SJSA1 (cell line): ENCODE measurements around the gene TACR2. TPM values are rescaled to one million over a fixed set of nuclear protein-coding genes. Genes with fewer than 3 reads are reported as not detected.

Source experiments
- DNase-seq, 2 experiments: peaks; one replicate each; pipeline ENCODE4 v3.0.0-alpha.2; 2015 to 2020; ENCODE audit warnings: low spot score in 2 of 2, low read depth in 1 of 2
- H3K27ac ChIP-seq: fragments of 250-450 bp; sonication (Bioruptor Pico); 2 replicates; pipeline ENCODE4 v1.5.1; 2020; ENCODE audit warnings: mild to moderate bottlenecking, moderate library complexity
- H3K27me3 ChIP-seq: fragments of 250-450 bp; sonication (Bioruptor Pico); replicated peaks from 2 replicates; pipeline ENCODE4 v1.5.1; 2020; ENCODE audit warnings: mild to moderate bottlenecking, moderate library complexity
- H3K36me3 ChIP-seq: fragments of 250-450 bp; sonication (Bioruptor Pico); 2 replicates; pipeline ENCODE4 v1.5.1; 2020; ENCODE audit warnings: mild to moderate bottlenecking
- H3K4me1 ChIP-seq: fragments of 250-450 bp; sonication (Bioruptor Pico); replicated peaks from 2 replicates; pipeline ENCODE4 v1.6.1; 2021; ENCODE audit warnings: mild to moderate bottlenecking
- H3K4me3 ChIP-seq: fragments of 250-450 bp; sonication (Bioruptor Pico); 2 replicates; pipeline ENCODE4 v1.5.1; 2020; ENCODE audit warnings: mild to moderate bottlenecking
- H3K9me3 ChIP-seq: fragments of 250-450 bp; sonication (Bioruptor Pico); replicated peaks from 2 replicates; pipeline ENCODE4 v1.5.1; 2020; ENCODE audit warnings: mild to moderate bottlenecking
- total RNA-seq: library from RNA; depleted of rRNA; stranded (reverse); fragments of >200 nt; shearing (Covaris generic); gene quantifications from 2 replicates; pipeline ENCODE4 v1.2.3, GENCODE V29; 2014

TACR2 gene
- total RNA-seq, 1 experiment from 2014 or later = not detected

DNA sequence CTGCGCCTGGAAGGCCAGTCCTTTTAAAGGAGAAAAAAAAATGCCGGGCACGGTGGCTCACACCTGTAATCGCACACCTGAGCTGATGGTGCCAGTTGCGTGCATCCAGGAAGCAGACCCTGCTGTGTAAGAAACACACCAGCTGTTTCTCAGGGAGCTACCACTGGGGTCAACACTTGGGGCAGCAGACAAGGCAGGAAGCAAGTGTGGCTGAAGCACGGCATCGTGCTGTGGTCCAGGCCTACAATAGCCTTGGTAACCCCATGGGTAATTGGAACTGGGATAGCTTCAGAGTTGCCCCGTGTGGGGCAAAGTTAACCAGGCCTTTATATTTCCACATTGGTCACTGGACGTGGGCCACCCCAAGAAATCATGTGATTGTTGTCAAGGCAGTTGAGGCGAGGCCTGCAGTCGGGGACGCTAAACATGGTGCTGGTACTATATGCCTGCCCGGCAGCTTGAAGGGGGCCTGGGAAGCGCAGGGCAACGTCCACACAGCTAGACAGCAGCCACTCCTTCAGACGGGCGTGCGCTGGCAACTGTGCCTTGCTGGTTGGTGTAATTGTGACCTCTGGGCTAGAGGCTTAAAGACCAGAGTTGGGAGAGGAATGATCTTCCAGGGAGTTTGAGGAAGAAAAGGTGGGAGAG is 2.5 kb upstream of the TACR2 start:
- no peaks in the 10 kb centered on the region for H3K4me1 ChIP-seq
- H3K27me3 ChIP-seq = 0 out of 2 replicates have a peak, but pooled peaks cover 5% of the 10 kb centered on the region
- H3K36me3 ChIP-seq = no peaks in the 10 kb centered on the region
- no peak for DNase-seq
- no peak overlapping the region for H3K27ac ChIP-seq
- H3K4me3 ChIP-seq = no peak overlapping the region
- no peaks in the 10 kb centered on the region for H3K9me3 ChIP-seq

DNA sequence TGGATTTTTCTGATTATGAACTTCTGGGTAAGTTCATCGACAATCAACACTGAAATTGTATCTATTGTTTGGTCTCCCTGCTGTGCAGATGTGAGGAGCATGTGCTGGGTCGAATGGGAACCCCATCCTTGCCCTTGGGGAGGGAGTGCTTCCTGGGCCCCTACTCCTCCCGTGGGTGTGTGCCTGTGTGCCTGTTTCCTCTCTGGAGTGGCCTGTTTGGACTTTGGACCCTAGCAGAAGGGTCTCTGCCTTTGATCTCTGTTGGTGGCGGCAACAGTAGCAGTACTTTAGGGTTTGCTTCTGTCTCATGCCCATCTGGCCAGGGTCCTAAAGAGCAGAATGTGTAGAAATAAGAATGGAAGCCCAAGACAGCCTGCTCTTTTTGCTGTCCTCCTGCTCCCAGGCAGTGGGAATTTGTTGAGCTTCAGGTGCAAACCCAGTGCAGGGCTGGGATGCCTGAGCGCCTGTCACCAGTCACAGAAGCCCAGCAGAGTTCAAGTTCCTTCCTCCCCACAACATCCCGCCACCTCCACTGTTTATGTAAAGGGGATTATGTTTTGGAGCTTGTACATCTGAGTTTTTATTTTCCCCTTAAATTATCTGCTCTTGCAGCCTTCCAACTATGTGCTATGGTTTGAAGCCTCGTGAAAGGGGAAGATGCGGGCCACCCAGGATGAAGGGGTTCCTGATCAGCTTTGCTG is 1.5 kb upstream of the TACR2 start:
- Histone ChIP-seq H3K27me3 (0 out of 2 replicates have a peak, but pooled peaks cover 5% of the 10 kb centered on the region), H3K27ac (no peak overlapping the region), H3K4me3 (no peak overlapping the region), H3K4me1 (no peaks in the 10 kb centered on the region), H3K36me3 (no peaks in the 10 kb centered on the region), H3K9me3 (no peaks in the 10 kb centered on the region)
- DNase-seq = no peak

DNA sequence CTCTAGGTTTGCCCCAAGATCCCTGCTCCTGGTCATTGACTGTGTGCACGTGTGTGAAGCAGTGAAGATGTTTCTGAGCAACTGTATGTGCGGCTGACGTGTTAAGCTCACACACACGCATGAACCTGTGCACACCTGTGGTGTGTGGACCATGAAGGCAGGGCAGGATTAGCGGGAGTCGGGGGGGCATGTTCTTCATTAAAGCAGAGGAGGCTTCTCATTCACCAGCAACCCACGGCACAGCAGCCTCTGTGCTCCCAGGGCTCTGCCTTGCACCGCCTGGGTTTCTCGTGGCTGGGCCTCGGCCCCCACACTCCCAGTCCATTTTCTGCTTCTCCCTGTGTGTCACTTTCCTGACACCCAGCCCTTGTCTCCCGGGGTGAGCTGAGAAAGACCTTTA is 824 bp upstream of the TACR2 start:
- DNase-seq = no peak
- 0 out of 2 replicates have a peak, but pooled peaks cover 5% of the 10 kb centered on the region for H3K27me3 ChIP-seq
- H3K36me3 ChIP-seq = no peaks in the 10 kb centered on the region

GRCh38 chr10:69415951-69416350 is 767 bp downstream of the TACR2 start:
- Histone ChIP-seq H3K4me1 (no peaks in the 10 kb centered on the region), H3K27ac (no peak overlapping the region), H3K27me3 (no peaks in the 10 kb centered on the region), H3K36me3 (no peaks in the 10 kb centered on the region), H3K4me3 (no peak overlapping the region), H3K9me3 (no peaks in the 10 kb centered on the region)
- DNase-seq = no peak

More for the DNA sequence above, 824 bp upstream of the TACR2 start:
- Histone ChIP-seq H3K27ac (no peak overlapping the region), H3K4me3 (no peak overlapping the region), H3K4me1 (no peaks in the 10 kb centered on the region), H3K9me3 (no peaks in the 10 kb centered on the region)

GRCh38 chr10:69415049-69415448 is 1.7 kb downstream of the TACR2 start:
- no peak for DNase-seq
- Histone ChIP-seq H3K9me3 (no peaks in the 10 kb centered on the region), H3K27ac (no peak overlapping the region), H3K4me3 (no peak overlapping the region), H3K4me1 (no peaks in the 10 kb centered on the region), H3K36me3 (no peaks in the 10 kb centered on the region), H3K27me3 (no peaks in the 10 kb centered on the region)

DNA sequence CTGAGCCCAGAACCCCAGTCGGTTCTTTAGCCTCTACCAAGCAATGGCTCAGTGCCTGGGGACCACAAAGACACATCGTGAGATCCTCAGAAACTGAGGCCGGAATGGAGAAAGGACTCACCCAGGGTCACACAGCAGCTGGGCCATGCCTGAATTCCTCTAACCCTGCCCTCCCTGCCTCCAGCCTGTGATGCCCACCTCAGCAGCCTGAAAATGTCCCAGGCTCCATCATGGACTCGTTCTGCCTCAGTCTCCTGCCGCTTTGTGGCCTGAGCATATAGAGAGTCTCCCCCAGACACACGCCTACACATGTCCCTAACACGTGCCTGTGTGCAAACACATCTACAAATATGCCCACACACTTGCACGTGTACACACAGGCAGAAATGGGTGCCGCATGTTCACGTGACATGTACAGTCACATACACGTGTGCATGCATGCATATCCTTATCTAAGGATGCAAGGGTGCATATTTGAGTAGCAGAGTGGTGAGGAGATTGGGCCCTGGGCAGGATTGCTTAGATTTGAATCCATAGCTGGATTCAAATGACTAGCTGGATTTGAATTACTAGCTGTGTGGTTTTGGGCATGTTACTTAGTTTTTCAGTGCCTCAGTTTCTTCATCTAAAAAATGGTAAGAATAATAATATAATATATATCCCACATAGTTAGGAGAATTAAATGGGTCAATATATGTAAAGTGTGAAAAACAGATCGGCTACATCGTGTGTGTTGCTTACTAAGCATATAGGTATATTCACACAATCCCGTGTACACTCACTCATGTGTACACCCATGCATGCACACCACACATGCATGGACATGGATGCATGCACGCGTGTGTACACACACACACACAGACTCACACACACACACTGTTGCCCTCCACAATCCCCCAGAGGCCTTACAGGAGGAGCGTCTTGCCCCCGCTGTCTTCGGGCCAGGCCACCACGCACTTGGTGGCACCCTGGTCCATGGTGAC is 2.4 kb downstream of the TACR2 start:
- H3K27me3 ChIP-seq = no peaks in the 10 kb centered on the region
- no peaks in the 10 kb centered on the region; the same call in 1 of the 2 replicates for H3K4me1 ChIP-seq
- no peak overlapping the region for H3K4me3 ChIP-seq
- DNase-seq = no peak
- H3K27ac ChIP-seq = no peak overlapping the region
- H3K9me3 ChIP-seq = no peaks in the 10 kb centered on the region
- no peaks in the 10 kb centered on the region for H3K36me3 ChIP-seq

GRCh38 chr10:69413221-69413865 is 3.4 kb downstream of the TACR2 start:
- peak; percentile 44 to 78 for DNase-seq

DNA sequence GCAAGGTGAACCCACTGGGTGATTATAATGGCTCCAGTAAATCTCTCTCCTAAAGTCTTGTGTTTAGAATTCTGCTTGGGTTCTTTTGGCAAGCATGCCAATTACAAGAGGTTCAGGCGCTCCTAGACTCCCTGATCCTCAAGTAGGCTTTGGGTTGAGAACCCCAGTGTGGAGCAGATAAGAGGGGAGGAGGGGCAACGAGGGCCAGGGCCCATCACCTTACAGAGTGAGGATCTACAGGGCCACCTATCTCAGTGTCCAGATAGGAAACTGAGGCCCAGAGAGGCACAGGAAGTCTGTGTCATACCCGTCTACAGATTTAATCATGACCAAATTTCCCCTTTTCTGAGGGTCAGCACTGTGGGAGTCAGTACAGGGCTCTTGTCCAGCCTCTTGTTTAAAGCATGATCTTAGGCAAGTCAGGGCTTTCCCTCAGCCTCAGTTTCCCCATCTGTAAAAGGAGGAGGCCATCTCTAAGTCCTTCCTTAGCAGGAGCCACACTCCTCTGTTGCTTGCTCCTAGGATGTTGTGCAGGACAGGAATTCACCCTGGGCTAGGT is 4.4 kb downstream of the TACR2 start:
- H3K9me3 ChIP-seq = no peaks in the 10 kb centered on the region
- peaks cover 5% of the 10 kb centered on the region for H3K4me1 ChIP-seq
- H3K27me3 ChIP-seq = no peaks in the 10 kb centered on the region
- H3K36me3 ChIP-seq = no peaks in the 10 kb centered on the region
- no peak for DNase-seq
- no peak overlapping the region for H3K27ac ChIP-seq
- H3K4me3 ChIP-seq = no peak overlapping the region

More at GRCh38 chr10:69413221-69413865, 3.4 kb downstream of the TACR2 start:
- H3K9me3 ChIP-seq = no peaks in the 10 kb centered on the region
- H3K36me3 ChIP-seq = no peaks in the 10 kb centered on the region
- no peak overlapping the region for H3K4me3 ChIP-seq
- no peaks in the 10 kb centered on the region for H3K27me3 ChIP-seq
- peaks cover 5% of the 10 kb centered on the region for H3K4me1 ChIP-seq
- H3K27ac ChIP-seq = no peak overlapping the region

- no peak overlapping the region for H3K4me3 ChIP-seq
- DNase-seq = no peak
- H3K9me3 ChIP-seq = no peaks in the 10 kb centered on the region
- H3K36me3 ChIP-seq = no peaks in the 10 kb centered on the region
- H3K27me3 ChIP-seq = no peaks in the 10 kb centered on the region
- no peak overlapping the region for H3K27ac ChIP-seq
- peaks cover 5% of the 10 kb centered on the region for H3K4me1 ChIP-seq
Measured at GRCh38 chr10:69411476-69411875, 5.2 kb downstream of the TACR2 start.

DNA sequence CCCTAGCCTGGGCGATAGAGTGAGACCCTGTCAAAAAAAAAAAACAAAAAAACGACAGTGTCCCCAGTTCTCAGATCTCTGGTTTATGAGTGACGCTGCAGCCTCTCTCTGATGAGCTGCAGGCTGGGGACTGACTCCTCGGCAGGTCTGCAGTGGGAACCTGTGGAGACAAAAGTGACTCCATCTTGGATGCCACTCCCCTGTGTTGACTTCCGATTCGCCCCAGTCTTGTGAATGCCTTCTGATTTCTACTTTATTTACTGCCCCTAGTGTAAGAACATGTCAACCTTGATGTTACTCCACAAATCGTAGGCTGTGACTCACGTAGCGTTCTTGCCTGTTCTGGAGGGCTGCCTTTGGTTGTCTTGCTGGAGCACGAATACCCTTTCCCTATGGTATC is 6.2 kb downstream of the TACR2 start:
- Histone ChIP-seq H3K27ac (no peak overlapping the region), H3K4me3 (no peak overlapping the region), H3K9me3 (no peaks in the 10 kb centered on the region), H3K27me3 (no peaks in the 10 kb centered on the region), H3K4me1 (peaks cover 9% of the 10 kb centered on the region), H3K36me3 (no peaks in the 10 kb centered on the region)
- no peak for DNase-seq

GRCh38 chr10:69409968-69410367 is 6.8 kb downstream of the TACR2 start:
- Histone ChIP-seq H3K4me1 (peaks cover 12% of the 10 kb centered on the region), H3K27me3 (no peaks in the 10 kb centered on the region), H3K4me3 (no peak overlapping the region), H3K9me3 (no peaks in the 10 kb centered on the region), H3K27ac (no peak overlapping the region), H3K36me3 (no peaks in the 10 kb centered on the region)
- DNase-seq = no peak

DNA sequence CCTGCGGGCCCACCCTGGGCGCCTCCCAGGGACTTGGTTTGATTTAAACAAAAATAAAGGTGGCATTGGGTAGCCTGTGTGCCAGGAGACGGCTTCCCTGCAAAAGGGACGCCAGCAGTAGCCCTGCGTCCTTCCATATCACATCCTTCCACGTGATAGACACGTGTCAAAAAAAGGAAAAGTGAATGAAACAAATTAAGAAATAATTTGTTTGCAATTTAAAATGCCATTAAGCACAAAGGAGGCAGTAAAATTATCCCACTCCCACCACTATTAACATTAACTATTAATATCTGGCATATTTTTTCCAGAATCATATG is 7.6 kb downstream of the TACR2 start:
- H3K4me1 ChIP-seq = peaks cover 18% of the 10 kb centered on the region
- peak overlapping the region; percentile 52; the same call in 1 of the 2 replicates for H3K27ac ChIP-seq
- no peaks in the 10 kb centered on the region for H3K36me3 ChIP-seq
- H3K27me3 ChIP-seq = no peaks in the 10 kb centered on the region
- H3K4me3 ChIP-seq = peak overlapping the region; percentile 35
- H3K9me3 ChIP-seq = no peaks in the 10 kb centered on the region
- no peak for DNase-seq
